AG08396 (cell line): ENCODE data around the gene GNL1.
"Not testable (repeated sequence)": the region's sequence is repeated elsewhere in the genome, so short reads cannot be mapped to it uniquely, and the experiment has no call there.

ENCODE experiments used
- DNase-seq: peaks from one replicate; pipeline ENCODE4 v3.0.0; 2012; ENCODE audit warnings: low spot score, mixed read lengths

Gene GNL1

DNA sequence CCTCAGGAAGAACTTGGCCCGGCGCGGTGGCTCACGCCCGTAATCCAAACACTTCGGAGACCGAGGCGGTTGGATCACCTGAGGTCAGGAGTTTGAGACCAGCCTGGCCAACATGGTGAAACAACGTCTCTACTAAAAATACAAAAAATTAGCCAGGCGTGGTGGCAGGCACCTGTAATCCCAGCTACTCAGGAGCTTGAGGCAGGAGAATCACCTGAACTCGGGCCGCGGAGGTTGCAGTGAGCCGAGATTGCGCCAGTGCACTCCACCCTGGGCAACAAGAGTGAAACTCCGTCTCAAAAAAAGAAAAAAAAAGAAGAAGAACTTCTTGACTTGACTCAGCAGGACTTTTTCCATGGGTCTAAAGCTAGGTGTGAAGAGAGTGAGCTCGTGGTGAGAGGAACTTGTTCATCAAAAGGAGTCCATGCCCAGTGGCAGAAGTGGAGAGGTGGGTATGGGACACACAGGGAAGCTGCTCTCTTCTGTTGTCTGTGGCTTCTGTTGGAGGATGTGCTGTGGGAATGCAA lies 26.9 kb downstream of the GNL1 start:
- not testable (repeated sequence) for DNase-seq

DNA sequence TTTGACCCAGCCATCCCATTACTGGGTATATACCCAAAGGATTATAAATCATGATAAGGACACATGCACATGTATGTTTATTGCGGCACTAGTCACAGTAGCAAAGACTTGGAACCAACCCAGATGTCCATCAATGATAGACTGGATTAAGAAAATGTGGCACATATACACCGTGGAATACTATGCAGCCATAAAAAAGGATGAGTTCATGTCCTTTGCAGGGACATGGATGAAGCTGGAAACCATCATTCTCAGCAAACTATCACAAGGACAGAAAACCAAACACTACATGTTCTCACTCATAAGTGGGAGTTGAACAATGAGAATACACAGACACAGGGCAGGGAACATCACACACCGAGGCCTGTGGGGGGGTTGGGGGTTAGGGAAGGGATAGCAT lies 29.8 kb downstream of the GNL1 start:
- not testable (repeated sequence) for DNase-seq

DNA sequence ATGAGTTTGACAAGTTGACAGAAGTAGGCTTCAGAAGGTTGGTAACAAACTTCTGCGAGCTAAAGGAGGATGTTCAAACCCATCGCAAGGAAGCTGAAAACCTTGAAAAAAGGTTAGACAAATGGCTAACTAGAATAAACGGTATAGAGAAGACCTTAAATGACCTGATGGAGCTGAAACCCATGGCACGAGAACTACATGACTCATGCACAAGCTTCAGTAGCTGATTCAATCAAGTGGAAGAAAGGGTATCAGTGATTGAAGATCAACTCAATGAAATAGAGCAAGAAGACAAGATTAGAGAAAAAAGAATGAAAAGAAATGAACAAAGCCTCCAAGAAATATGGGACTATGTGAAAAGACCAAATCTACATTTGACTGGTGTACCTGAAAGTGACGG lies 34.3 kb downstream of the GNL1 start:
- DNase-seq, result not testable (repeated sequence)

DNA sequence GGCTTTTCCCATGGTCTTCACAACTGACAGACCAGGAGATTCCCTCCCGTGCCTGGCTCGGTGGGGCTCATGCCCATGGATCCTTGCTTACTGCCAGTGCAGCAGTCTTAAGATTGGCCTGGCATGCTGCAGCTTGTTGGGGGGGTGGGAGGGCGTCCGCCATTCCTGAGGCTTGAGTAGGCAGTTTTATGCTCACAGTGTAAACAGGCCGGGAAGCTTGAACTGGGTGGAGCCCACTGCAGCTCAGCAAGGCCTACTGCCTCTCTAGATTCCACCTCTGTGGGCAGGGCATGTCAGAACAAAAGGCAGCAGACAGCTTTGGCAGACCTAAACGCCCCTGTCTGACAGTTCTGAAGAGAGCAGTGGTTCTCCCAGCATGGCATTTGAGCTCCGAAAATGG lies 35.2 kb downstream of the GNL1 start:
- peak; percentile 72 for DNase-seq

DNA sequence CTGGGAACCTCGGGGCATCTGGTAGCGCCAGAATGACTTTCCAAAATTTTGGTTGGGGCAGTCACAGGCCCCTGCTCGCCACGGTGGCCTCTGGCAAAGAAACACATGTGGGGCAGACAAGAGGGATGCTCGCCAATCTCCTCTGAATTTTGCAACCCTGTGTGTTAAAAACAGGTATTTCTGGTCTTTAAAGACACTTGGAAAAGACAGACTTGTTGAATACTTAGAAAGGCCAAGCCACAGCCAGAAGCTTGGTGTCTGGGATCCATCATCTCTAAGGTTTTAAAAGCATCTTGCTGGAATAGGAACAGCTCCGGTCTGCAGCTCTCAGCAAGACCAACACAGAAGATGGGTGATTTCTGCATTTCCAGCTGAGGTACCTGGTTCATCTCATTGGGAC lies 35.8 kb downstream of the GNL1 start:
- no peak for DNase-seq

DNA sequence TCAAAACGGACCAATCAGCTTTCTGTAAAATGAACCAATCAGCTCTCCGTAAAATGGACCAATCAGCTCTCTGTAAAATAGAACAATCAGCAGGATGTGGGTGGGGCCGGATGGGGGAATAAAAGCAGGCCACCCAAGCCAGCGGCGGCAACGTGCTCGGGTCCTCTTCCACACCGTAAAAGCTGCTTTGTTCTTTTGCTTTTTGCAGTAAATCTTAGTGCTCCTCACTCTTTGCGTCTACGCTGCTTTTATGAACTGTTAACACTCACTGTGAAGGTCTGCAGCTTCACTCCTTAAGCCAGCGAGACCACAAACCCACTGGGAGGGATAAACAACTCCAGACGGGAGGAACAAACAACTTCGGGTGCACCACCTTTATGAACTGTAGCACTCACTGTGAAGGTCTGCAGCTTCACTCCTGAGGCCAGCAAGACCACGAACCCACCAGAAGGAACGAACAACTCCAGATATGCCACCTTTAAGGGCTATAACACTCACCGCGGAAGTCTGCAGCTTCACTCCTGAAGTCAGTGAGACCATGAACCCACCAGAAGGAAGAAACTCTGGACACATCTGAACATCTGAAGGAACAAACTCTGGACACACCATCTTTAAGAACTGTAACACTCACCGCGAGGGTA lies 37.7 kb downstream of the GNL1 start:
- DNase-seq, result not testable (repeated sequence)

DNA sequence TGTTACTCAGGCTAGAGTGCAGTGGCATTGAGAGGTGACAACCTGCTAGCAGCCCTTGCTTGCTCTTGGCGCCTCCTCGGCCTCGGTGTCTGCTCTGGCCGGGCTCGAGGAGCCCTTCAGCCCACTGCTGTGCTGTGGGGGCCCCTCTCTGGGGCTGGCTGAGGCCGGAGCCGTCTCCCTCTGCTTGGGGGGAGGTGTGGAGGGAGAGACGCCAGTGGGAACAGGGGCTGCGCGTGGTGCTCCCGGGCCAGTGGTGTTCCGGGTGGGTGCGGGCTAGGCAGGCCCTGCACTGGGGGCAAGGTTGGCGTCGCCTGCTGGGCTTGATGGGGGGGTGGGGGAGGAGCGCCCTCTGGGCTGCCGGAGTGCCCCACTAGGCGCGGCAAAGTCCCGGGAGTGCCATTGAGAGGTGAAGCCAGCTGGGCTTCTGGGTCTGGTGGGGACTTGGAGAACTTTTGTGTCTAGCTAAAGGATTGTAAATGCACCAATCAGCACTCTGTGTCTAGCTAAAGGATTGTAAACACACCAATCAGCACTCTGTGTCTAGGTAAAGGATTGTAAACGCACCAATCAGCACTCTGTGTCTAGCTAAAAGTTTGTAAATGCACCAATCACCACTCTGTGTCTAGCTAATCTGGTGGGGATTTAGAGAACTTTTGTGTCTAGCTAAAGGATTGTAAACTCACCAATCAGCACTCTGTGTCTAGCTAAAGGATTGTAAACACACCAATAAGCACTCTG lies 38.4 kb downstream of the GNL1 start:
- DNase-seq, result not testable (repeated sequence)

DNA sequence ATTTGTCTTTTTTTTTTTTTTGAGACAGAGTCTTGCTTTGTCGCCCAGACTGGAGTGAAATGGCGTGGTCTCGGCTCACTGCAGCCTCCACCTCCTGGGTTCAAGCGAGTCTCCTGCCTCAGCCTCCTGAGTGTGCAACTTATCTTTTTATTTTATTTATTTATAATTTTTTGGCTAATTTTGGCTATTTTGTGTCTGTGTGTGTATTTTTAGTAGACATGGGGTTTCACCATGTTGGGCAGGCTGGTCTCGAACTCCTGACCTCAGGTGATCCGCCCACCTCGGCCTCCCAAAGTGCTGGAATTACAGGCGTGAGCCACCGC lies 39.6 kb downstream of the GNL1 start:
- not testable (repeated sequence) for DNase-seq

DNA sequence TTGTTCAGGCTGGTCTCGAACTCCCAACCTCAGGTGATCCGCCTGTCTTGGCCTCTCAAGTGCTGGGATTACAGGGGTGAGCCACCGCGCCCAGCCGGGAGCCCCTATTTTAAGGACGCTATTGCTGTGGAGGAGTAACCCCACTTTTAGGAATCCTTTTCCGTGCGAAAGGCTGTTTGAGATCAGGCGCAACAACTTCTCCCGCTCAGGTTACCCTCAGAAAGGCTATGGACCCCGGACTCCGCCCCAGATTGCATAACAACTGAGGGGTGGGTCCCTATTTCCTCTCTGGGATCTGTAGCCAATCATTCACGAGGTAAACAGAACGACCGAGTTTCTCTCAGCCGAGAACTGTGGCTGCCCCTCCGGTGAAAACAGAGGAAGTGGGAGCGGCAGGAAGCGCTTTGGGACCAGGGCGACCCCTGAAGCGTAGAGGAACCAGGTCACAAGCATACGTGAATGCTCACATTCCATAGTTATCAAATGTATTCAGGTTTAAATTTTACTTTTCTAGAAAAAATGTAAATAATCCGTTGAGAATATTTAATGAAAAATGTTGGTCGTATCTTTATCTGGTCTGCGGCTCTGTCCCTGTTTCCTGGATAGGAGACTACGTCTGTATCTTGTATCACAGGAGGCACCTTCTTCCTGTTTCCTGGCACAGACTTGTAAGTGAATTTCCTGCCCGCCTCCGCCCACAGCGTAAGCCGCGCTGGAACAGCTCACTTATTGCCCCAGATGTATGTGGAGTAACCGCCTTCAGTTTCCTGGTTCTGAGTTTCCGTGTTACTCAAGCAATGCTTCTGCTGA lies 40.1 kb downstream of the GNL1 start:
- peak; percentile 85 for DNase-seq

DNA sequence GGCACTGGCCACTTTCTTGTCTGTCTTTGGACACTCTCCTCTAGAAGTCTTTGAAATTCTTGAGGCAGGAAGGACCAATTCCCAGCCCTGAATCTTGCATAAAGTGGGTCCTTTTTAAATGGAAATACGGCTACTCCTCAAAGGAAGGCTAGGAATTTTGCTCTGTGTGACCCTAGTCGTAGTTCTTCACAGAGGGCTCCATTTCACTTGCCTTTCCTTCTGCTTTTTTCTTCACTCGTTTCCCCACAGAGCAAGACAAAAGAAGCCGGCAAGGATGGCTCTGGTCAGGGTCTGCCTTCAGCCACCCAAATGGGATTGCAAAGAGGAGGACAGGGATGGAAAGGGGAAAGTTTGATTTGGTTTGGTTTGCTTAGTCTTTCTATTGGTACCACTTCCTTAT lies 41.2 kb downstream of the GNL1 start:
- no peak for DNase-seq

DNA sequence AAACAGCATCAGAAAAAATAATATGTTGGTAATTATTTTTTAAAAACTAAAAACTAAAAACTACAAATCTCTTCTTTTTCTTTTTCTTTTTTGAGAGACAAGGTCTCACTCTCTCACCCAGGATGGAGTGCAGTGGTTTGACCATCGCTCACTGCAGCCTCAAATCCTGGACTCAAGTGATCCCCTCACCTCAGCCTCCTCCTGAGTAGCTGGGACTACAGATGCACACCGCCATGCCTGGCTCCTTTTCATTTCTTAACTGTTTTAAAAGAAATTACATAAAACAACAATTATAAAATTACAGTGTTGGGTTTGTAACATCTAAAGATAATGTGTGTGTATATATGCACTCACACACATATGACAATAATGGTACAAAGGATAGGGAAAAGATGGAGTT lies 42.8 kb downstream of the GNL1 start:
- no peak for DNase-seq

DNA sequence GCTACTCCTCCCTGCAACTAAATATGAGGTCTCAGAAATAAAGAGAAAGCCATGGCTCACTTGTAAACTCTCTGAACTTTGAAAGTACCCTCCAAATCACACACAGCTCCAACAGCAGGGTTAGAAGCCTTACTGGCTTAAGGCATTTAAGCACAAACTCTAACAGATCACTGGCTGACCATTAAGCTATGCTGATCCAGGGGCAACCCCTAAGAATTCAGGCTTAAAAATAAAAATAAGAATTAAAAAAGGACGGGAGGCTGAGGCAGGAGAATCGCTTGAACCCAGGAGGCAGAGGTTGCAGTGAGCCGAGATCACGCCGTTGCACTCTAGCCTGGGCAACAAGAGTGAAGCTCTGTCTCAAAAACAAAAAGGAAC lies 45.1 kb downstream of the GNL1 start:
- no peak for DNase-seq

DNA sequence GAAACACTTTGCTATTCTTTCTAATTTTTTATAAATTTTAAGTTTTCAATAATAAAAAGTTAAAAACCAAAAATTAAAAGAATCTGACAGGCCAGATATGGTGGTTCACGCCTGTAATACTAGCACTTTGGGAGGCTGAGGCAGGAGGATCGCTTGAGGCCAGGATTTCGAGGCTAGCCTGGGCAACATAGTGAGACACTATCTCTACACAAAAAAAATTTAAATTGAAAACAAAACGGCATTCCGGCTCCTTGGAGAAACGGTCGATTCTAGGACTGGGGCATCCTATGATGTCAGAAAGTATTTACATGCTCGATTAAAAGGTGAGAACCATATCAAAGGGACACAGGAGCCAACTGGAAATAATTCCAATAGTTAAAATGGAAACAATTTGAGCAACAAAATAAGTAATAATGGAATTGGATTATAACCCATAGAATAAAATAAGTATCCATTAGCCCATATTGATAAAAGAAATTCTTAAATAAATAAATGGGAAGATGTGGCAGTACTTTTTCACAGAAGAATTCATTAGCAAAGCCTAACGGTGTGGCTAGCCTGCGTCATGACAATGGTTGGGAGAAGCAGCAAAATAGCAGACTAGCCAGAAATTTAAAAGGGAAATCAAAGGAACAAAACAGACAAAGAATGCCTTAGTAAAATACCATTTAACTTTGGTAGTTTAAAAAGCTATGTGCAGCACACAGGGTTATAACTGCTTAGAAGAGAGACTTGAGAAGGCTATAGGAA lies 45.7 kb downstream of the GNL1 start:
- DNase-seq, result no peak

DNA sequence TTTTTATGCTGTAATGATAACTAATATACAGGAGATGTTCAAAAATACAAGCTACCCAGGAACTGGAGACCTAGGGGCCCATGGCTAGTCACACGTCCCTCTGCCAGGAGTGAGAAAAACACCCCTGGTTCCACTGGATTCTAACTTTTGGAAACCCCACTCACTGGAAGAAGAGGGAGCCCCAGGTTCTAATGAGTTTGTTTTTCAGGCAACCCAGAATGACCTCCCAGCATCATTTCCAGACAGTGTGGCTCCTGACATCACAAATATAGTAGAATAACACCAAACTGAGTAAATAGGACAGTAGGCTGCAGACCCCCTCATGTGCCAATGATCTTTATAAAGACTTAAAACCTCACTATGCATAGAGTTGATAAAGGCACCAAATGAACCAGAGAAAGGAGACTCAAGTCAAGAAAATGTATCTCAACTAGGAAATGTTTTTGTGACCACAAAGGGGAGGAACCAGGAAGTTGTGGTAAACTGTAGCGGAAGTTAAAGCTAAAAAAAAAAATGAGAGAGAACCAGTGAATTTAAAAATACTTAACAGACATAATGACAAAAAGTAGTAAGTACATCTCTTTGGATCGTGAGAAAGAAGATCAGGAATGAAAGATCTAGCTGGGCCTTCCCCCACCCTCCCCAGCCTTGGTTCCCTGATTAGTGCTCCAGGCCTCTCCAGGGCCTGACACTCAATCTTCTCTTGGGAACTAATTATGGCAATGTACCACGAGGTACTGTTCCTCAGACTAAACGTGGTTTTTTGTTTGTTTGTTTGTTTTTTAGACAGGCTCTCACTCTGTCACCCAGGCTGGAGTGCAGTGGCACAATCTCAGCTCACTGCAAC lies 47.2 kb downstream of the GNL1 start:
- no peak for DNase-seq

DNA sequence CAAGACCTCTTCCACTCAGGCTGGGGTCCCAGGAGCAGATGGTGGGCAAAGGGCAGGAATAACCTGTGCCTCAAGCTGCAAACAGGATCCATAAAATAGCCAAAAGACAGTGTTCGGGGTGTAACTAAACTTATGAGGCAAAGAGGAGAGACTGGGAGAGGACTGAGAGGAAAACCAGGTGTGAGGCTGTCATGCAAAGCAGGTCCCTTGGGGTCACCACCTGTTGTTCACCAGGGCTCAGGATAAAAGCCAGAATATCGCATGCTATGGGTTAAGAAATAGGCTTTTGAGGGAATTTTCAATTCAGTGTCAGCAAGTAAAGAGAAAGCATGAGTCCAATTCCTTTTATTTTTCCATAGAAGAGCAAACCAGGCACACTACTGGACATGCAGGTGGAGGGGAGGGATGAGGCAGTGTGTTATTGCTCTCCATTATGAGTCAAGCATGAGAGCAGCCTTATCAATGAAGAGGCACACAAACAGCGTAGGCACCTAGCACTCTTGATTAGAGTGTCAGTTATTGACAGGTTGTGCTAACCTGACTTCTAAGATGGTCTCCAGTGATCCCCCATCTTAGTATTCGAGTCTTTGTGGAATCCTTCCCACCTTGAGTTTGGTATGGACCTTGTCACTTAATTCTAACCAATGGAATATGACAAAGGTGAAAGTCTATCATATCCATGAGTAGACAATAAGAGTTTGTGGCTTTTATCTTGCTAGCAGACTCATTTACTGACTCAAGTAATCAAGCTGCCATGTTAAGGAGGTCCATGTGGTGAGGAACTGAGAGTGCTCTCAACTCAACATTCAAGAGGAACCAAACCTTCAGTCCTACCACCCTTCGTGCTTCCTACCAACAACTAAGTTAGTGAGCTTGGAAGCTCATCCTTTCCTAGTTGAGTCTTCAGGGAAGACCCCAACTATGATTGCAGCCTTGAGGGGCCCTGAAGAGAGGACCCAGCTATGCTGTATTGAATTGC lies 48.2 kb downstream of the GNL1 start:
- no peak for DNase-seq

DNA sequence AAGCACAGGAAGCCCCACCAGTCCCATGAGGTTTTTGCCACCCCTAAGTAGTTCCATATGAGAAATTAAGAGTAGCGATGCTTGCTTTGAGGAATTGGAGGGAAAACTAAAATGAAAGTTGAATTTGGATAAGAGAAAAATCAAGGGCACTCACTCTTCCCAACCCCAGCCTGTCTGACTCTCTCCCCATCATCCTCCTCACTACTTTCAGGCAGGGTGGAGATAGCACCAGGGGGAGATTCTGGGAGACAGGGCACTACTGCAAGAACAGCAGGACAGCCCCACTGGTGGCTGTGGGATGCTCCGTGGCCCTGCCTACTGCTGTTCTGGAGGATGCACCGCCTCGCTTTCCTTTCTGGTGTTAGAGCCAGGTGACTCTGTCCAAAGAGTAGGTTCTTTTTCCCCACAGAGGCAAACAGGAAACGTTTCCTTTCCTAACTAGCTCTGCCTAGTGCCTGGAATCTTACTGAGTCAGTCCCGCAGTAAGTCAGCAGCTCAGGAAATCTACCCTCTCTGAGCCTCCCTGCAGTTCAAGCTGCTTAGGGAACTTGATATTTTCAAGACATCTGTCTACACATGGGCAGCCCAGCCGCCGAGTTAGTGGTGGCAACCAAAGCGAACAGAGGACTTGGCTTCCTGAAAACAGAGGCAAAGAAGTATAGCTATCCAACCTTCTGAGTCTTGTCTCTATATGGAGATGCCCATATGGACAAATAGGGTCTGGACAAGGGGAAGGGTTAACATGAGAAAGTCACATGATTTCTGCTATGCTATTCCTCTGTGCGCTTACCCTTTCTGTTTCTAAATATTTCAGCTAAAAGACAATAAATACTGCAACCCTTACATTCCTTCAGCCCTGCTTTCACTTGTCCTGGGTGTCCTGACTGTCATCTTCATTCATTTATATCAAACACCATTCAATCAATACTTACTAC lies 55.6 kb downstream of the GNL1 start:
- DNase-seq, result no peak

DNA sequence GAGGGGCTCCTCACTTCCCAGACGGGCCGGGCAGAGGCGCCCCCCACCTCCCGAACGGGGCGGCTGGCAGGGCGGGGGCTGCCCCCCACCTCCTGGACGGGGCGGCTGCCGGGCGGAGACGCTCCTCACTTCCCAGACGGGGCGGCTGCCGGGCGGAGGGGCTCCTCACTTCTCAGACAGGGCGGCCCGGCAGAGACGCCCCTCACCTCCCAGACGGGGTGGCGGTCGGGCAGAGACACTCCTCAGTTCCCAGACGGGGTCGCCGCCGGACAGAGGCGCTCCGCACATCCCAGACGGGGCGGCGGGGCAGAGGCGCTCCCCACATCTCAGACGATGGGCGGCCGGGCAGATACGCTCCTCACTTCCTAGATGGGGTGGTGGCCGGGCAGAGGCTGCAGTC lies 57.6 kb downstream of the GNL1 start:
- DNase-seq, result not testable (repeated sequence)

DNA sequence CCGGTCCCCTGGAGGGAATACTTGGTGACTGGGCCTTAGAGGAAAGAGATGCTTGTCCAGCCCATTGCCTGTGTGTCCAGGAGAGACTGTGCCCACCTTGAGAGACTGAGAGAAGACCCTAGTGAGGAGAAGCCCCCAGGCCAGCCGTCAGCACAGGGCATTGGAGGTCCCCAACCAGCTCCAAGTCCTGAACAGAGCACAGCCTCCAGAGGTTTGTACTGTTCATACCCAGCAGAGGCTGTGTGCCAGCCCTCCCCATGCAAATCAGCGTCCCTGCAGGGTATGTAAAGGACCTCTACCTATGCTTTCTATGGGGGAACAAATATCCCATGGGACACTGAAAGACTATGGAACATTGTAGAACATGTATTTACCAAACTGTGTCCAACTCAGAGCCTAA lies 58.6 kb downstream of the GNL1 start:
- DNase-seq, result no peak

DNA sequence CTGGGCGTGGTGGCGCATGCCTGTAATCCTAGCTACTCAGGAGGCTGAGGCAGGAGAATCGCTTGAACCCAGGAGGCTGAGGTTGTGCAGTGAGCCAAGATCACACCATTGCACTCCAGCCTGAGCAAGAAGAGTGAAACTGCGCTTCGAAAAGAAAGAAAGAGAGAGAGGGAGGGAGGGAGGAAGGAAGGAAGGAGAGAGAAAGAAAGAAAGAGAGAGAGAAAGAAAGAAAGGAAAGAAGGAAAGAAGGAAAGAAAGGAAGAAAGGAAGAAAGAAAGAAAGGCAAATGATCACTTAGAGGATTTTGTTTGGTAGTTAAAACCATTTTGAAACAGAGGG lies 59.1 kb downstream of the GNL1 start:
- not testable (repeated sequence) for DNase-seq
